Epithelial cell of proximal tubule (primary cell): ENCODE data around the gene PSTPIP1. TPM values are rescaled to one million over a fixed set of nuclear protein-coding genes. Genes with fewer than 3 reads are reported as not detected.

Experiments used
- DNase-seq: peaks from one replicate; pipeline ENCODE4 v3.0.0-alpha.2; 2011; ENCODE audit warnings: low read depth
- H3K4me3 ChIP-seq: 2 replicates; pipeline ENCODE4 v1.5.1; 2011; ENCODE audit warnings: low read depth, mild to moderate bottlenecking, low read length
- total RNA-seq: library from RNA; depleted of rRNA; stranded (reverse); fragments of >200 nt; gene quantifications from 2 replicates; pipeline ENCODE4 v1.2.3, GENCODE V29; 2015
- TF ChIP-seq, protein P1 (sequence below): conservative IDR thresholded peaks from 2 replicates; pipeline ENCODE4 v1.5.1; 2012; ENCODE audit warnings: low read depth, mild to moderate bottlenecking, low read length

Gene PSTPIP1
- total RNA-seq, 1 donor from 2014 or later: not detected

DNA sequence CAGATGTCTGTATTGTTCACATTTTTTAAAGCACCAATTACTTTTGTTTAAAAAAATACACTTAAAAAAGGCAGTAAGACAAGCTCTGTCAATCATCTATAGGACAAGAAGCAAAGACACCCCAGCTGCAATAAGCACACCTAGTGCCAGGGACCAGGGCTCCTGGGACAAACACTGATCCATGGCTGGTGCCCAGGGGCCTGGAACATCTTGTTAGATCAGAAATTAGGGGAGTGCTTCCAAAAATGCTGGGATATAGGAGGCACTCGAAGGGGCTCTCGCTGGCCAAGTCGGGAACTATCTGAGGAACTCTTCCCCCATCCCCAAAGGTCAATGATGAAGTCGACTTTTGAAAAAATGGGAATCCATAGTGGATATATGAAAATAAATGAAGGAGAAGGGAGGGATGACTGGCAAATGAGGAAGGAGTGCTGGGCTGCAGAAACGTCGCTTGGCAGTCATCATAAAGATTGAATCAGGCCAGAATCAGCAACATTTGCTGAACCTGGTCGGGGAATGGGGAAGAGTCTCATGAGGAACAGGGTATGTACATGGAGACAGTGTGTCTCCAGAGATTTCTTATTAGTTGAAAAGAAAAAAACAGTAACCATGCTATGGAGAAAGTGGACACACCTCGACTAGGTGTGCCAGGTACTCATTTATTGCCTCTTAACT, 47.5 kb downstream of the PSTPIP1 start:
- no peak for DNase-seq
- no peak overlapping the region for H3K4me3 ChIP-seq
- TF ChIP-seq, protein P1, sequence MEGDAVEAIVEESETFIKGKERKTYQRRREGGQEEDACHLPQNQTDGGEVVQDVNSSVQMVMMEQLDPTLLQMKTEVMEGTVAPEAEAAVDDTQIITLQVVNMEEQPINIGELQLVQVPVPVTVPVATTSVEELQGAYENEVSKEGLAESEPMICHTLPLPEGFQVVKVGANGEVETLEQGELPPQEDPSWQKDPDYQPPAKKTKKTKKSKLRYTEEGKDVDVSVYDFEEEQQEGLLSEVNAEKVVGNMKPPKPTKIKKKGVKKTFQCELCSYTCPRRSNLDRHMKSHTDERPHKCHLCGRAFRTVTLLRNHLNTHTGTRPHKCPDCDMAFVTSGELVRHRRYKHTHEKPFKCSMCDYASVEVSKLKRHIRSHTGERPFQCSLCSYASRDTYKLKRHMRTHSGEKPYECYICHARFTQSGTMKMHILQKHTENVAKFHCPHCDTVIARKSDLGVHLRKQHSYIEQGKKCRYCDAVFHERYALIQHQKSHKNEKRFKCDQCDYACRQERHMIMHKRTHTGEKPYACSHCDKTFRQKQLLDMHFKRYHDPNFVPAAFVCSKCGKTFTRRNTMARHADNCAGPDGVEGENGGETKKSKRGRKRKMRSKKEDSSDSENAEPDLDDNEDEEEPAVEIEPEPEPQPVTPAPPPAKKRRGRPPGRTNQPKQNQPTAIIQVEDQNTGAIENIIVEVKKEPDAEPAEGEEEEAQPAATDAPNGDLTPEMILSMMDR: no peak

DNA sequence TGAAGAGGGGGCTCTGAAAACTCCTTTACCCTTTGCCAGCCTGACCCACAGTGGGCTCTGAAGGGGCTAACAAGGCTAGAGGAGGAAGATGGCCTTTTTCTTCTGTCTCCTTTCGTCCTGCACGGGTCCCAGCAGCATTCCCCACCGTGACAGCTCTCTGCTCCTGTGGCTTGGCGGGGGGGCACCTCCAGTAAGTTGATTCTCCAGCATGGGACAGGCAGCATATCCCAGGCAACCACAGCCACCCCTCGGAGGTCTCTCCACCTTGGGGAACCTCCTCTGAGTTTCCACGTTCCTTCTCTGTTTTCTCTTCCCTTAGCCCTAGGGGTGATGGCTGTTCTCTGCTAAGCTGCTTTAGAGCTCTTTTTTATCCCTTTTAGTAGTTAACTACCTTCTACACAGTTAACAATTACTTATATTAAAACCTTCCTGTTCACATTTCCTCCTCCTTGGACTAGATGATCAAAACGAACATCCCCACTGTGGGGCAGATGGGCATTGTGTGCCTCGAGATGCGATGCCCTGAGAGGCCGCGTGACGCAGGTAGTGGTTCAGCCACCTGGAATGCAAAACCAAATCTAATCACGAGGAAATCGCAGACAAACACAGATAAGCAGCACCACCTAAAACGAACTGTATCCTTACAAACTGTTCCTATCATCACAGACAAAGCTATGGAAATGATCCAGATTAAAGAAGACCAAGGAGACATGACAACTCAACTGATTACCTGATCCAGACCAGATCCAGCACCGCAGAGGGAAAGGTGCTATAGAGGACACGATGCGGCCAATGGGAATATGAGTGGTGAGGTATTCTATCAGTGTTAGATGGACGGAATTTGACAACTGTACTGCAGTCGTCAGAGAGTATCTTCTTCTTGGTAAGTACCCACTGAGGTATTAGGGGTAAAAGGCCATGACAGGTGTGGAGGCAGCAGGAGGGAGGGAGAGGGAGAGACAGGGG, 48.3 kb downstream of the PSTPIP1 start:
- TF ChIP-seq, protein P1: no peak
- H3K4me3 ChIP-seq: no peak overlapping the region

DNA sequence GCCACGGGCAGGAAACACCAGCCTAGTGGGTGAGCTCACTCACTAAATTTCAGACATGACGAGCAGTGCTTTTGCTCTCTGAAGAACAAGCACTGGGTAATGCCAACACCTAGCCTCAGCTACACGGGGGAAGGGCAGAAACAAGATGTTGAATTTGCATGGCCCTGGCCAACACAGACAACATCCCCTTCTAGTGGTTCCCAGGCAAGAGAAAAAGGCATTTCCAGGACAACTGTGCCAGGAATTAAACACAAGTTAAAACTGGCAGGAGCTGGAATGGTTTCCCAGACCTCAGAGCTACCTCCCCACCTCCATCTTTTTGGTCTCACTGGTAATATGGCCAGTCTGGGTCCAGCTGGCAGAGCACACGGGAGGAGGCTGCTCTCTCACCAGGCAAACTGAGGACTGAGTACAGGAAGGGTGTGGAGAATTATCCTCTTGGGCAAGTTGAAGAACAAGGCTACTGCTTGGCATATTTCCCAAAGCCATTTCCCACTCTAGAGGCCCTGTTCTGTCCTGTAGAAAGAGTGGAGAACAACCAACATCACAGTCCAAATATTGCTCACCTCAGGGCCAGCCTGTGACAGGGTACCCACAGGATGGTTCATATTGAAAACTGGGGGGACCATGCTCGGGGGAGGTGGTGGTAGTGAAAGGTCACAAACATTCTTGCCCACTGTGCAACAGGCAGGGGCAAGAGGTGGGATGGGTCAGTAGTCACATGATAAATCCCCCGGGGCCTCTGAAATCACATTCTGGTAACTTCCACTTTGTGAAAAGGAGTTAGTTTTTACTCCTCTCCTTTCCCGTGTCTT, 49.5 kb downstream of the PSTPIP1 start:
- H3K4me3 ChIP-seq: no peak overlapping the region
- DNase-seq: no peak
- TF ChIP-seq, protein P1: no peak

More for the DNA sequence above, 48.3 kb downstream of the PSTPIP1 start:
- DNase-seq: no peak

DNA sequence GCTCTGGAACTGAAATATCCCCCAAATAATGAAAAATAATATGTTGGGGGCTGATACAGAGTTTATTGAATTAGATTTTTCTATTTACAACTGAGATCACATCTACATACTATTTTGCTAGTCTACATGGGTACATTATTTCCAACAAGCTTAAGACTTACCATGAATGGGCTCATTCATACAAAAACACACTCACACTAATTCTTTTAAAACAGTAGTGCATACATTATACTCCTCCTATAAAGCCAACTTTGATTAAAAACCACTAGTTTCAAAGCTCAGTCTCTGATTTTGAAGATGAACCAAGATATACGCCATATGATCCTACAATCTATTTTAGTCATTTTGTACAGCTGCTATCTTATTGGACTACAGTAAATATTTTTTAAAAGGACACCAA, 51.1 kb downstream of the PSTPIP1 start:
- no peak overlapping the region for H3K4me3 ChIP-seq
- TF ChIP-seq, protein P1: no peak
- no peak for DNase-seq

DNA sequence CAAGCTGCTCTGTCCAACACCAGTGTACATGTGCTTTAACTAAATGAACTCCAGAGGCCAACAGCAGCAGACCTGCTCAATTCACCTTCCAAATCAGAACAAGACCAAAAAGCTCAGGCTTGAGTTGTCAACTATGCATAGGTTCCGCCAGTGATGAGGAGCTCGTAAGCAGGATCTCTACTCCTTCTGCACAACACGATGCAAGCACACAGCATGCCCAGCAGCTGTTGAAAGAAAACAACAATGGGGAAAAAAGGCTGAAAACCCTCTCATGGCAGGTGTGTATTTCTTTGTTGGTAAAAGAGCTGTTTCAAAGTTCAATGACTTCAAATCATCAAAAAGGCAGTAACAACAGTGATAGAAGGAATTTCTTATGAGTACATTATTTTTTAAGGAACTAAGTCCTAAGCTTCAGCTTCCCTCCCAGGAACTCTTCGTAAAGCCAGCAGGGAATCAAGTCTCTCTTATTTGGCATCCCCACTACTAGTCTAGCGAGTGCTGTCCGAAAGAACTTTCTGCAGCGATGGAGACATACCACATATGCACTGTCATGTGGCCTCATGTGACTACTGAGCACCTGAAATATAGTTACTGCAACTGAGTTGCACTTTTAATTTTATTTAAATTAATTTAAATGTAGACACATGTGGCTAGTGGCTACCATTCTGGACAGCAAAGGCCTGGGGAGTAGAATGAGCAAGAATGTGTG, 51.9 kb downstream of the PSTPIP1 start:
- TF ChIP-seq, protein P1: no peak
- H3K4me3 ChIP-seq: no peak overlapping the region
- DNase-seq: no peak
